GM21390 (cell line): ENCODE results near the gene TEX14.
"Not testable (repeated sequence)": the region's sequence is repeated elsewhere in the genome, so short reads cannot be mapped to it uniquely, and the experiment has no call there.

ENCODE experiments used
- ATAC-seq: cut with Tn5 transposase; IDR thresholded peaks from one replicate; pipeline ENCODE4 v1.9.1; 2021; ENCODE audit not compliant: unreplicated experiment

TEX14 gene

GRCh38 chr17:58692239-58693055, 602 bp upstream of the TEX14 start, which contains the start of gene RAD51C:
Gene RAD51C, plus strand, starts transcription at chr17:58692602. Its CDS starts 42 bp downstream, at chr17:58692644.
- ATAC-seq, result peak; percentile 98

GRCh38 chr17:58690033-58690432, 1.8 kb downstream of the TEX14 start:
- not testable (repeated sequence) for ATAC-seq

GRCh38 chr17:58688521-58688920, 3.3 kb downstream of the TEX14 start:
- no peak for ATAC-seq

GRCh38 chr17:58686980-58687379, 4.9 kb downstream of the TEX14 start:
- no peak for ATAC-seq

- ATAC-seq, result not testable (repeated sequence)
Observed at GRCh38 chr17:58684462-58684861, 7.4 kb downstream of the TEX14 start.

- ATAC-seq, result no peak
Observed at GRCh38 chr17:58684003-58684402, 7.8 kb downstream of the TEX14 start.

GRCh38 chr17:58680038-58680369, 11.8 kb downstream of the TEX14 start:
- no peak for ATAC-seq

- ATAC-seq, result no peak
Observed at GRCh38 chr17:58679263-58680037, 12.4 kb downstream of the TEX14 start.

- not testable (repeated sequence) for ATAC-seq
Observed at GRCh38 chr17:58678287-58678686, 13.6 kb downstream of the TEX14 start.

- no peak for ATAC-seq
Observed at GRCh38 chr17:58677194-58677880, 14.5 kb downstream of the TEX14 start.

GRCh38 chr17:58671969-58672368, 19.9 kb downstream of the TEX14 start:
- ATAC-seq, result no peak

GRCh38 chr17:58669853-58670252, 22.0 kb downstream of the TEX14 start:
- no peak for ATAC-seq

GRCh38 chr17:58668598-58668935, 23.3 kb downstream of the TEX14 start:
- no peak for ATAC-seq

- no peak for ATAC-seq
Observed at GRCh38 chr17:58667934-58668597, 23.8 kb downstream of the TEX14 start.

GRCh38 chr17:58666858-58667267, 25.0 kb downstream of the TEX14 start:
- no peak for ATAC-seq

- ATAC-seq, result no peak
Observed at GRCh38 chr17:58665946-58666857, 25.6 kb downstream of the TEX14 start.

GRCh38 chr17:58664302-58664701, 27.5 kb downstream of the TEX14 start:
- ATAC-seq, result no peak

GRCh38 chr17:58661499-58661898, 30.3 kb downstream of the TEX14 start:
- ATAC-seq, result no peak

GRCh38 chr17:58660621-58661020, 31.2 kb downstream of the TEX14 start:
- no peak for ATAC-seq

- ATAC-seq, result not testable (repeated sequence)
Observed at GRCh38 chr17:58659714-58660084, 32.1 kb downstream of the TEX14 start.
